GM21515 (cell line): ENCODE measurements around the gene FANCL.
"Not testable (repeated sequence)": the region's sequence is repeated elsewhere in the genome, so short reads cannot be mapped to it uniquely, and the experiment has no call there.

Experiments used
- ATAC-seq: cut with Tn5 transposase; IDR thresholded peaks from one replicate; pipeline ENCODE4 v1.9.1; 2021; ENCODE audit not compliant: unreplicated experiment

The FANCL gene

GRCh38 chr2:58155160-58155778 is 85.9 kb downstream of the FANCL start:
- ATAC-seq = no peak

DNA sequence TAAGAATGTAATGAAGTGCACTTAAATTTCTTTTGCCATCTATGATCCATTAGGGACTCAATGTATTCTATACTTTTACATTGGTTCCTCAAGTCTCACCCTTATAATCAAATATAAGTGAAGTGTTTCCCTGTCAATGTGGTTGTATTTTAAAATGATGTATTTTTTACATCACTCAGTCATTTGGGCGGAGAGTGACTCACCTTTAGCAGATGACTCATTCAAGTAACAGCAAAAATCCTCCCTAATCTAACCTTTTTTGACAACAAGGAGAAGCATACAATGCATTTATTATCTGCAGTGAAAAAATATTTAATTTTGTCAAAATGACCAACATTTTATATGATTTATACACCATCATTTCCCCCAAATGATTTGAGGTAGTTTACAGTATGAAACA is 94.4 kb downstream of the FANCL start:
- ATAC-seq = no peak

DNA sequence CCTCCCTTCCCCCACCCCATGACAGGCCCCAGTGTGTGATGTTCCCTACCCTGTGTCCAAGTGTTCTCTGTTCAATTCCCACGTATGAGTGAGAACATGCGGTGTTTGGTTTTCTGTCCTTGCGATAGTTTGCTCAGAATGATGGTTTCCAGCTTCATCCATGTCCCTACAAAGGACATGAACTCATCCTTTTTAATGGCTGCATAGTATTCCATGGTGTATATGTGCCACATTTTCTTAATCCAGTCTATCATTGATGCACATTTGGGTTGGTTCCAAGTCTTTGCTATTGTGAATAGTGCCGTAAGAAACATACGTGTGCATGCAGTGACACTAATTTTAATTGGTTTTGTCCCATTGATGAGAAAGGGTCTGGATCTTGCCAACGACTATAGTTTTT is 95.4 kb downstream of the FANCL start:
- ATAC-seq = not testable (repeated sequence)

GRCh38 chr2:58140508-58141072 is 100.5 kb downstream of the FANCL start:
- no peak for ATAC-seq

DNA sequence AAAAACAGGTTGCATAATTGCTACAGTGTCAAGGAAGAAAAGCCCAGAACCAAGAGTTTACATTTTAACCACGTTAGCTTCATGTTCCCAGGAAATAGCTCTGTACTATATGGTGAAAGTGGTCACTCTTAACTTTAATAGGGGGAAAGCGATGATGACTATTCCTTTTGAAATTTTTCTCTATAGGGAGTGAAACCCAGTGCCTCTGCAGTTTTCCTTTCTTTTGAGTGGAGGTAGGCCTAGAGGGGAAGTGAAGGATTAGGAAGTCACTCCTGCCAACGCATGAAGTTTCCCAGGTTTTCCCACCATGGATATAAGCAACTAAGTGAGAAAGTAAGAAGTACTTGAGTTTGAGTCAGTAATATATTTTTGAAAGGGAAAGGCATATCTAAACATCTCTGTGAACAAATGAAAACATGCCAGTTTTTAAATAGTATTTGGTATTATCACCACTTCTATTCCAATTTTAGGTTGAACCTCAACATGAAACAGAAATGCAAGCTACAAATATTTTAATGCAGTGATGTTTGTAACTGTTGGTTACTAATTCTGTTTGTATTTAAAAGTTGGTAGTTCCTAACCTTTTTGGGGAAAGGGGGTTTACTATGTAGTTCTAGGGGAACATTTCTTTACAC is 102.6 kb downstream of the FANCL start:
- ATAC-seq = no peak

DNA sequence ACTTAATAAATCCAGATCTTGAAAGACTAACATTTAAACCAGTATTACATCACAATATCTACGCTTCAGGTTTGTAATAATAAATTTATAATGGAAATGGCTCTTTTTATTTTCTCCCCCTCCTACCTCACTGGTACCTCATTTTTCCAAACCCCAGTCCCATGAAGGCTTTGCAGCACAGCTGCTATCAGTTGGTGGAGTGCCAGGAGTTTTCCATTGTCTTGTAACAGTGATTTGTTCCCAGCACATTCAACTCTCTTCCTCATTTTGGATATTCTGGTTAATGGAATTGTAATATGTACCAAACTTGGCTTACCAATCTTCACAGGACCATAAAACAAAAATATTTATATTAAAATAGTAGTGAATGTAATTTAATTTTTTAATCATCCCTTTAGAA is 103.3 kb downstream of the FANCL start:
- ATAC-seq = no peak

- ATAC-seq = no peak
These were observed 103.9 kb downstream of the FANCL start for GRCh38 chr2:58137221-58137620.

DNA sequence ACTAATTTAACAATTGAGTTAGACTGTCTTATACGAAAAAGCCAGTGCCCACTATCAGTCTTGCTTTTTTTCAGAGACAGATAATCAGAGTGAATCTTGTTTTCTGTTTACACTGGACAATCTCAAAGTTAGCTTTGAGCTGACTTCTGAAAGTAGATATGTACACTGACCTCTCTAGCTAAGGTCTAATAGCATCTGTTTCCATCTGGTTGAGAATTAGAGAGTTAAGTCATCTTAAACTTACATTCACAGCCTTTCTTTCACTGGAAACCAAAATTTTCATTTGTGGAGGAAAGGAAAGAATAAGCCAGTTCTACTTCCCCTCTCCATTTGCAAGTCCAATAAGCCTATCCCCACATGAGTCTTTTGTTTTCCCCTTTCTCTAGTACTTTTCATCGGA is 105.3 kb downstream of the FANCL start:
- no peak for ATAC-seq

DNA sequence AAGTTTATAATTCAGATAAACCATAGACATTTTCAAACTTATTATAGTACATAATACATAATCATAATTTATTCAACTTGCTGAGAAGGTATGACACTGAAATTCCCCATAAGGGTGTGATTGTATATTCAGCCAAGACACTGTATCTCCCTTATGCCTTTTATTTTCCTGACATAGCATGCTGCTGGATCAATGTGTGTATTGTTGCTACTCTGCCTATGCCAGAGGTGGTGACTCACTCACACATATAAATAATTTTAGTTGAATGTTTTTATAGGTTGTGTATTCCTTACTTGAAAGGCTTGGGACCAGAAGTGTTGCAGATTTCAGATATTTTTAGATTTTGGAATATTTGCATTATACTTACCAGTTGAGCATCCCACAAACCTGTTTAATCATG is 107.7 kb downstream of the FANCL start:
- ATAC-seq = no peak

- ATAC-seq = no peak
These were observed 109.7 kb downstream of the FANCL start for GRCh38 chr2:58131191-58132011.

- ATAC-seq = no peak
These were observed 110.9 kb downstream of the FANCL start for GRCh38 chr2:58130238-58130637.

- no peak for ATAC-seq
These were observed 114.0 kb downstream of the FANCL start for GRCh38 chr2:58127111-58127510.

- no peak for ATAC-seq
These were observed 118.6 kb downstream of the FANCL start for GRCh38 chr2:58122540-58122939.

GRCh38 chr2:58122040-58122439 is 119.1 kb downstream of the FANCL start:
- no peak for ATAC-seq

DNA sequence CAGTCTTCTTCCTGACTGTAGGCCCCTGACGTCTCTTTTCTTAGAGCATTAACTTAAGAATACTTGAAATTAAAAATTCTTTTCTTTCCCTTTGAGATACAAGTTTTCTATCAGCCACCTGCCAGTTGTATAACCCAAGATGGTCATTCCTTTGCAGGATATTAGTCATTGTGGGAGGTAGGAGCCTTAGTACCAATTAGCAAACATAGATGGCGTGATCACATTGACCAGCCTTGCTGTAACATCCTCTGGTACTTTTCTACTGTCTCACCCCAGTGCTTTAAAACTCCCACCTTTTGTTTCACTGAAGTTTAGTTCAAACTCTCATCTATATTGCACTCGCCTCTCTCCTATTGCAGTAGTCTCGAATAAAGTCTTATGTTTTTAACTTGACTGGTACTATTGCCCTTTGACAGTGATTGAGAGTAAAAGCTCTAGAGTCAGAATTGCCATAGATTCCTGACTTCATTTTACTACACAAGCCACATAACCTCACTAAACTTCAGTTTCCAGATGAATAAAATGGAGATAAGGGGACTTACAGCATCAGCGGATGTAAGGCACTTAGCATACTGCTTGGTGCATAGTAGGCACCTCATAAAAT is 120.4 kb downstream of the FANCL start:
- no peak for ATAC-seq

DNA sequence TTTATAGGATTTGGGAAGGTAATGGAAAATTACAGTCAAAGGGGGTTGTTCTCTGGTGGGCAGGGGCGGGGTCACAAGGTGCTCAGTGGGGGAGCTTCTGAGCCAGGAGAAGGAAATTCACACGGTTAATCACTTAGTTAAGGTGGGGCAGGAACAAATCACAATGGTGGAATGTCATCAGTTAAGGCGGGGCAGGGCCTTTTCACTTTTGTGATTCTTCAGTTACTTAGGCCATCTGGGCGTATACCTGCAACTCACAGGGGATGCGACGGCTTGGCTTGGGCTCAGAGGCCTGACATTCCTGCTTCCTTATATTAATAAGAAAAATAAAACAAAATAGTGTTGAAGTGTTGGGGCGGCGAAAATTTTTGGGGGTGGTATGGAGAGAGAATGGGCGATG is 127.6 kb downstream of the FANCL start:
- not testable (repeated sequence) for ATAC-seq

- no peak for ATAC-seq
These were observed 130.4 kb downstream of the FANCL start for GRCh38 chr2:58110765-58111164.

DNA sequence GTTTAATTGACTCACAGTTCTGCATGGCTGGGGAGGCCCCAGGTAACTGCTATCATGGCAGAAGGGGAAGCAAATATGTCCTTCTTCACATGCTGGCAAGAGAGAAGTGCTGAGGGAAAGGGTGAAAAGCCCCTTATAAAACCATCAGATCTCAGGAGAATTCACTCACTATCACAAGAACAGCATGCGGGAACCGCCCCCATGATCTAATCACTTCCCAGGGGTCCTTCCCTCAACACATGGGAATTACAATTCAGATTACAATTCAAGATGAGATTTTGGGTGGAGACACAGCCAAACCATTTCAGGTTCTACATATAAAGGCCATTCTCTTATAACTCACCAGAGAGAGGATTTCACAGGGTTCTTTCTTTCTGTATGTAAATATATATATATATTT is 131.6 kb downstream of the FANCL start:
- ATAC-seq = no peak
